HG03064 (cell line): ENCODE measurements around the gene CCDC88B.
A peak's percentile ranks its signal among the peaks of the same experiment; 100 is the strongest.

Experiments used
- ATAC-seq: cut with Tn5 transposase; IDR thresholded peaks from one replicate; pipeline ENCODE4 v1.9.1; 2021; ENCODE audit warnings: low read depth; ENCODE audit not compliant: unreplicated experiment

CCDC88B gene, protein sequence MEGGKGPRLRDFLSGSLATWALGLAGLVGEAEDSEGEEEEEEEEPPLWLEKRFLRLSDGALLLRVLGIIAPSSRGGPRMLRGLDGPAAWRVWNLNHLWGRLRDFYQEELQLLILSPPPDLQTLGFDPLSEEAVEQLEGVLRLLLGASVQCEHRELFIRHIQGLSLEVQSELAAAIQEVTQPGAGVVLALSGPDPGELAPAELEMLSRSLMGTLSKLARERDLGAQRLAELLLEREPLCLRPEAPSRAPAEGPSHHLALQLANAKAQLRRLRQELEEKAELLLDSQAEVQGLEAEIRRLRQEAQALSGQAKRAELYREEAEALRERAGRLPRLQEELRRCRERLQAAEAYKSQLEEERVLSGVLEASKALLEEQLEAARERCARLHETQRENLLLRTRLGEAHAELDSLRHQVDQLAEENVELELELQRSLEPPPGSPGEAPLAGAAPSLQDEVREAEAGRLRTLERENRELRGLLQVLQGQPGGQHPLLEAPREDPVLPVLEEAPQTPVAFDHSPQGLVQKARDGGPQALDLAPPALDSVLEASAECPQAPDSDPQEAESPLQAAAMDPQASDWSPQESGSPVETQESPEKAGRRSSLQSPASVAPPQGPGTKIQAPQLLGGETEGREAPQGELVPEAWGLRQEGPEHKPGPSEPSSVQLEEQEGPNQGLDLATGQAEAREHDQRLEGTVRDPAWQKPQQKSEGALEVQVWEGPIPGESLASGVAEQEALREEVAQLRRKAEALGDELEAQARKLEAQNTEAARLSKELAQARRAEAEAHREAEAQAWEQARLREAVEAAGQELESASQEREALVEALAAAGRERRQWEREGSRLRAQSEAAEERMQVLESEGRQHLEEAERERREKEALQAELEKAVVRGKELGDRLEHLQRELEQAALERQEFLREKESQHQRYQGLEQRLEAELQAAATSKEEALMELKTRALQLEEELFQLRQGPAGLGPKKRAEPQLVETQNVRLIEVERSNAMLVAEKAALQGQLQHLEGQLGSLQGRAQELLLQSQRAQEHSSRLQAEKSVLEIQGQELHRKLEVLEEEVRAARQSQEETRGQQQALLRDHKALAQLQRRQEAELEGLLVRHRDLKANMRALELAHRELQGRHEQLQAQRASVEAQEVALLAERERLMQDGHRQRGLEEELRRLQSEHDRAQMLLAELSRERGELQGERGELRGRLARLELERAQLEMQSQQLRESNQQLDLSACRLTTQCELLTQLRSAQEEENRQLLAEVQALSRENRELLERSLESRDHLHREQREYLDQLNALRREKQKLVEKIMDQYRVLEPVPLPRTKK (N-terminal part only)

DNA sequence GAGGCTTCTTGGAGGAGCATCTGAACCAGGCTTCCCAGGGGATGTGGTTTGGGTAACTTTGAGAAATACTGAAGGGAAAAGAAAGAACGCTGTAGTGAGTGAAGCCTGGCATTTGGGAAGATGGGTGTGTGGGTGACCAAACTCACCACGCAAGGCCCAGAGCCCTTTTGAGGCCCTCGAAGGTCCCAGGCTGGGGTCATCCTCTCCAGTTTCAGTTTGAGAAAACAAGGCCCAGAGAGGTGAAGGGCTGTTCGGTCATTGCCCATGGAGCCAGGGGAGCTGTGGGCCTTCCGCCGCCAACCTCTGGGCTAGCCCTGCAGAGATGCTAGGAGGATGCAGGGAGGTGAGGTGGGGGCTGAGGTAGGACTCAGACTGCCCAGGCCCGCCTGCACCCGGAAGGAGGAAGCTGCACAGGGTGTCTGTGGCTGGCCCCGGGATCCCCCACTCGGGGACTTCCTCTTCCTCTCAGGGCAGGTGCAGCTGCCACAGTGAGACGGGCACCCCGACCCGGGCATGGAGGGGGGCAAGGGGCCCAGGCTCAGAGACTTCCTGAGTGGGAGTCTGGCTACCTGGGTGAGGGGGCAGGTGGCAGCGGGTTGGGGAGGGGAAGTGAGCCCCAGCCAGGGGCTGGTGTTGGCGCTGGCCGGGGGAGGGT, at the start of gene CCDC88B:
Gene CCDC88B, plus strand, starts transcription at position 451 of the 655 bp plus-strand sequence. Its CDS starts 63 bp downstream, at position 514.
- peak; percentile 43 for ATAC-seq

DNA sequence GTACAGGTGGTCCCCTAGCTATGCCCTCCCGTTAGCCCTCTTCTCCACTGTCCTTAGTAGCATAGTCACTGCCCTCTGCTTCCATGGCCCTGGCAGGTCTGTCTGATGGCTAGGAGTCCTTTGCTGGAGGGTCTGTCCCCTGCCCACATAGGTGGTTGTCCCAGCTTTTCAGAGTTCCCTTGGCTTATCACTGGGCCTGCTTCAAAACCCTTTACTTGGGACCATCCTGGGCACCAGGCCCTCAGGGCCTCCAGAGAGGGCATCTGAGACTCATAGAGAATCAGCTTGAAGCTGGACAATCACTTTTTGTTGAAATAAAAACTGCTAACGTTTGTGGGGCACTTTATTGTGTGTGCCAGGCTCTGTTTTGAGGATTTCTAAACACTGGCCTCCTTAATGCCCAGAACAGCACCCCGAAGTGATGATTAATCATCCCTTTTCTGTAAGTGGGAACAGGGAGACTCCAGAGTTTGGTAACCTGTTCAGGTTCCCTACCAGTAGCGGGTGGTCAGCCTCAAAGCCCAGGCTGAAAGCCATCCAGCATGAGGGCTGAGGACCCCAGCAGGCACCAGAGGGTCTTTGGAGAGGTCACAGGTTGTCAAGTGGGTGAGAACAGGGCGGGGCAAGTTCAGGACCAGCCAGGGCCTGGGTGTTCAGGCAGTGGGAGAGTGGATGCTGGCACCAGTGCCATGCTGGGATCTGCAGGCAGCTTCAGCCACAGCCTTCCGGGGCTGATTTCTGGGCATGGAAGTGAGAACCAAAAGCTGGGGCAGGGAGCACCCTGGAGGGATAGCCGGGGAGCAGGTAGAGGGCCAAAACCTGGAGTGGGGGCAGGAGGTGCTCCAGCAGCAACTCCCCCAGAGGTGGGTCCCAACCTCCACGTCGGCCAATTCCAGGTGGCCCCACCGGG, 49.4 kb upstream of the CCDC88B start:
- ATAC-seq: no peak

DNA sequence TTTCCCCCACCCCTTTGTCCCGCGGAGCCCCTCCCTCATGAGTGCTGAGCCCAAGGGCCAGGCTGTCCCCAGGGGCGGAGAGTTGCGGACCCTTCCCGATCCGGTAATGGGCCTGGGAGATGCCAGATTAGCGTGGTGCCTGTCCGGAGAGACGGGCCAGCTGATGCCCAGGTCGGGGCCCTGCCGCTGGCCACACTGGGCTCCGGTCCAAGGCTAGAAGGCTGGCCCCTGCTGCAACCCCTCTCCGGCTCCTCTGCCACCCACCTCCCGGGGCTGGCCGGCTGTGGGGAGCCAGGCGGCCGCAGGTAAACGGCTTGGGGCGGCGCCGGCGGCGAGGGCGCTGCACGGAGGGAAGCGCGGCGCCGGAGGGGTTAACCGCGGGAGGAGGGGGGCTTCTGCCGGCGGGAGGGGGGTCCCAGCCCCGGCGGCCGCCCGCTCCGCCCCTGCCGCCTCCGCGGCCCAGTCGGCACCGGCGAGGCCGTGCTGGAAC, 48.7 kb upstream of the CCDC88B start, which contains the start of gene KCNK4:
Gene KCNK4, plus strand, starts transcription at position 41 of the 490 bp plus-strand sequence. CDS start 1,717 bp downstream, outside the sequence.
- ATAC-seq: no peak

- ATAC-seq: no peak
Measured at GRCh38 chr11:64291752-64292459, 48.1 kb upstream of the CCDC88B start.

DNA sequence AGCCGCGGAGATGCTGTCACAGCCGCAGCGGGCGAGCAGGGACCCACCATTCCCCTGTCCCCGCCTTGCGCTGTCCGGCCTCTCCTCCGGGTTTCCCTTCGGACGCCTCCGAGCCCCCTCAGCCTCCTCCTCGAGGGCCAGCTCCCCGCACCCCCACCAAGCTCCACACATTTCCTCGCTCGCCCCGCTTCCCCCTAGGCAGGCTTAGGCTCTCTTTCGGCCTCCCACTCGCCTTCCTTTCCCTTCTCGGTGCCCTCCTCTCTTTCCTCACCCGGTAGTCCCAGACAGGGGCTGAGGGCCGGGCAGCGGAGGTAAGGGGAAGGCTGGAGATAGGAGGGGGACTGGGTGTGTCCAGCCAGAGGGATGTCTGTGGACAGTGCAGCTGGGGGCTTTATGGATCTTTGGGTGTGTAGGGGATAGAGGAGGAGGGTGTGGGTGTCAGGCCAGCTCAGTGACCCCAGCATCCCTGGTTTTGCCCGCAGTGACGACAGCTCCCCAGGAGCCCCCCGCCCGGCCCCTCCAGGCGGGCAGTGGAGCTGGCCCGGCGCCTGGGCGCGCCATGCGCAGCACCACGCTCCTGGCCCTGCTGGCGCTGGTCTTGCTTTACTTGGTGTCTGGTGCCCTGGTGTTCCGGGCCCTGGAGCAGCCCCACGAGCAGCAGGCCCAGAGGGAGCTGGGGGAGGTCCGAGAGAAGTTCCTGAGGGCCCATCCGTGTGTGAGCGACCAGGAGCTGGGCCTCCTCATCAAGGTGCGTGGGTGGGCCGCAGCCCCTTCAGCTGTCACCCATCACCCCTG, 47.3 kb upstream of the CCDC88B start:
- no peak for ATAC-seq

DNA sequence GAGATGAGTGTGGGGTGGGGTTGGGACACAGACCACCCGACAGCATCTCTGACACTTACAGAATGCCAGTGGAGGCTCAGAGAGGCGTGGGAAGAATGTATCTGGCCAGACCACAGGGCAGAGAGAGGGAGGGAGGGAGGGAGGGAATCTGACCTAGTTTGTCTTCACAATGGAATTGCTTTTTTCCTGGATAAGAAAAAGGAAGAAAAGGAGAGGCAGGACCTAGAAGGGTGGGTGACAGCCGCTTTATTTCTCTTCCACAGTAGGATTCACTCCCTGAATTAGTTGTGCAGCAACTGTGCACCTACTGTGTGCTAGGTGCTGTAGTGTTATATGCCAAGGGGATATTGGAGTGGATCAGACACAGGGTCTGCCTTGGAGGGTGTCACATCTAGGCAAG, 45.2 kb upstream of the CCDC88B start:
- no peak for ATAC-seq

- ATAC-seq: no peak
Measured at GRCh38 chr11:64295760-64296159, 44.2 kb upstream of the CCDC88B start.

GRCh38 chr11:64296236-64296635, 43.8 kb upstream of the CCDC88B start:
- no peak for ATAC-seq

DNA sequence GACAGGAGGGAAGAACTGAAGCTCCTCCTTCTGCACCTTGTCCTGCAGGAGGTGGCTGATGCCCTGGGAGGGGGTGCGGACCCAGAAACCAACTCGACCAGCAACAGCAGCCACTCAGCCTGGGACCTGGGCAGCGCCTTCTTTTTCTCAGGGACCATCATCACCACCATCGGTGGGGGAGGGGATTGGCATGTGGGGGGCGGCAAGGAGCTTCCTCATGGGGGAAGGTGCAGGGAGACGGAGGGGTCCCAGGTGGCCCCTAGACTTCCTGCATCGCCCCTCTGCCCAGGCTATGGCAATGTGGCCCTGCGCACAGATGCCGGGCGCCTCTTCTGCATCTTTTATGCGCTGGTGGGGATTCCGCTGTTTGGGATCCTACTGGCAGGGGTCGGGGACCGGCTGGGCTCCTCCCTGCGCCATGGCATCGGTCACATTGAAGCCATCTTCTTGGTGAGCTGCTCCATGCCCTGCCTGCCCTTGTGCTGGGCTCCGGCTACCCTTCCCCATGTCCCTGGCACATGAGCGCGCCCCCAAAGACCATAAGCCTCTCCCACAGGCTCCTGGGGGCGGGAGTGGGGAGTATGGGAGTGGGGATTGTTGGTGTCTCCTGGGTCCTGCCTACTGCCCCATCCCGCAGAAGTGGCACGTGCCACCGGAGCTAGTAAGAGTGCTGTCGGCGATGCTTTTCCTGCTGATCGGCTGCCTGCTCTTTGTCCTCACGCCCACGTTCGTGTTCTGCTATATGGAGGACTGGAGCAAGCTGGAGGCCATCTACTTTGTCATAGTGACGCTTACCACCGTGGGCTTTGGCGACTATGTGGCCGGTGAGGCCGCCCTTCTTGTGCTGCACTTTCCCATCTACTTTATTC, 42.9 kb upstream of the CCDC88B start:
- ATAC-seq: no peak

- no peak for ATAC-seq
Measured at GRCh38 chr11:64297699-64298358, 42.2 kb upstream of the CCDC88B start.

DNA sequence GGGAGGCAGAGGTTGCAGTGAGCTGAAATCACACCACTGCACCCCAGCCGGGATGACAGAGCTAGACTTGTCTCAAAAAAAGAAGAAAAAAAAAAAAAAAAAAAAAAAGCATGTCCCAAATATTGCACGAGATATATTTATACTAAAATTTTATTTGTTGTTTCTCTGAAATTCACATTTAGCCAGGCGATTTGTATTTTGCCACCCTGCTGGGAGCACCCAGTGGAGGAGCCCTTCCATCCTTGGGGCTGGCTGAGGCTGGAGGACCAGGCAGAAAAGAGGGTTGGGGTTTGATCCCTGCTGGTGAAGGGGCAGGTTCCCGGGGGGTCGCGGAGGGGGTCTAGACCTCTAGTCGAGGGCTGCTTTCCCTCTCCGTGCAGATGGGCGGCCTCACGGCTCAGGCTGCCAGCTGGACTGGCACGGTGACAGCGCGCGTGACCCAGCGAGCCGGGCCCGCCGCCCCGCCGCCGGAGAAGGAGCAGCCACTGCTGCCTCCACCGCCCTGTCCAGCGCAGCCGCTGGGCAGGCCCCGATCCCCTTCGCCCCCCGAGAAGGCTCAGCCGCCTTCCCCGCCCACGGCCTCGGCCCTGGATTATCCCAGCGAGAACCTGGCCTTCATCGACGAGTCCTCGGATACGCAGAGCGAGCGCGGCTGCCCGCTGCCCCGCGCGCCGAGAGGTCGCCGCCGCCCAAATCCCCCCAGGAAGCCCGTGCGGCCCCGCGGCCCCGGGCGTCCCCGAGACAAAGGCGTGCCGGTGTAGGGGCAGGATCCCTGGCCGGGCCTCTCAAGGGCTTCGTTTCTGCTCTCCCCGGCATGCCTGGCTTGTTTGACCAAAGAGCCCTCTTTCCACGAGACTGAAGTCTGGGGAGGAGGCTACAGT, 40.8 kb upstream of the CCDC88B start:
- no peak for ATAC-seq

DNA sequence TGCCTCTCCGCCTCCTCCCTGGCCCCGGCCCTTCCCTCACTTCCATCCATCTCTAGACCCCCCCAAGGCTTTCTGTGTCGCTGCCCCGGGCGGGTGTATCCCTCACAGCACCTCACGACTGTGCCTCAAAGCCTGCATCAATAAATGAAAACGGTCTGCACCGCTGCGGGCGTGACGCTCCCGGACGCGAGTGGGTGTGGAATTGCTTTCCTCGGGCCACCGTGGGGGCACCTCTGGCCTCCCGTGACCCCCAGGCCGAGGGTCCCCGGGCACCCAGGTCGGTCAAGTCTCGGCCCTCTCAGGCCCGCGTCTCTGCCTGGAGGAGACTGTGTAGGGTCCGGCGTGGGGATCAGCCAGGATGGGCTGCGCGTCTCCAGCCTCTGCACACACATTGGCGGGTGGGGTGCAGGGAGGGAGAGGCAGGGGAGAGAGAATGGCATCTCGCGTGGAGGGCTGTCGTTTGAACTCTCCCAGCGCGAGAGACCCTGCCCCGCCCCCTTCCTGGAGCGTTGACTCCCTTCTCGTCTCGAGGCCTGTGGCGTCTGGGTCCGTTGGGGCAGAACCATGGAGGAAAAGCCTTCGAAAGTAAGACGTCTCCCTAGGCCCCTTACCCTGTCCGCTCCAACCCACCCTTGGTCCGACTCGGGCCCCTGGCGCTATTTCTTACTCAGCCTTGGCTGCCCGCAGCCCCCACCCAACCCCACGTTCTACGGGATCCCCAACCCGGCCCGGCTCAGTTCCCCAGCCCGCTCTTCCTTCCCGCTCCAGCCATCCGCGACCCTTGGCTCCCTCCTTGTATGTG, 40.0 kb upstream of the CCDC88B start, which contains the start of gene CATSPERZ:
Gene CATSPERZ, plus strand, starts transcription at position 512 of the 802 bp plus-strand sequence. Its CDS starts 53 bp downstream, at position 565.
- no peak for ATAC-seq

DNA sequence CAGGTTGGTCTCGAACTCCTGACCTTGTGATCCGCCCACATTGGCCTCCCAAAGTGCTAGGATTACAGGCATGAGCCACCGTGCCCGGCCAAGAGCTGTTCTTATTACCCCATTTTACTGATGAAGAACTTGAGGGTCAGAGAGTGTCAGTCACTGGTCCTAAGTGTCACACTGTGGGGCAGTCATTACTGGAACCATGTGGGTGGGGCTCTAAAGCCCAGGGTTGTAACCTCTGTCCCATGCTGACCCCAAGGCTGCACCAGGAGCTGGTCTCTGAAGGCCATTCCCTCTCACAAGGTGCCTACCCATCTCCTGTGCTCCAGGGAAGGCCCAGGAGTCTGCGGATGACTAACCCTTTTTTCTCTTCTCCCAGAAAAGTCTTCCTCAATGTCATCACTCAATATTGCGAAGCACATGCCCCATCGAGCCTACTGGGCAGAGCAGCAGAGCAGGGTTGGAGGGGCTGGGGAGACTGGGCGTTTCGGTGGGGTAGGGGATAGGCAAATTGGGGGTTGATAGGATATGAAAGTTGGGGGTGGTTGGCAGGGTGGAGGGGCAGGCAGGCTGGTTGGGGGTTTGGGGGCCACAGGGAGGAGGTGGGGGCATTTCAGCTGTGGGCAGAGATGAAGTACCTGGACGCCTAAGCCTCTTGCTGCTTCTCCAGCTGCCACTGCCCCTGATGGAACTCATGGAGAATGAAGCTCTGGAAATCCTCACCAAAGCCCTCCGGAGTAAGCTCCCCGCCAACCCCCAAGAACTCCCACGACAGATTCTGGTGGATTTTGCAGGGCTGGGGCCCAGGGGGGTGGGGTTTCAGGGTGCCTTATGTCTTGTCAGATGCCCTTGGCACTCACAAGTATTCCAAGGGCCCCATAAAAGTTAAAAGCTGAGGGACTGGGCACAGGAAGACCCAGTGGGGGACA, 36.6 kb upstream of the CCDC88B start:
- ATAC-seq: no peak
